Smooth muscle cell (in vitro differentiated cells): ENCODE measurements around the gene HOTAIR. TPM values are rescaled to one million over a fixed set of nuclear protein-coding genes. Genes with fewer than 3 reads are reported as not detected.
A peak's percentile ranks its signal among the peaks of the same experiment; 100 is the strongest.

Source experiments
- DNase-seq: peaks from one replicate; lab custom pipeline; 2025; ENCODE audit not compliant: unreplicated experiment; lab: John Stamatoyannopoulos, UW
- H2AFZ ChIP-seq: fragments of 200-600 bp; sonication (generic); 2 replicates; pipeline ENCODE4 v1.6.0; 2016; ENCODE audit warnings: antibody characterized with exemption, low read depth, mild to moderate bottlenecking
- H3F3A ChIP-seq: fragments of 200-600 bp; sonication (generic); 2 replicates; pipeline ENCODE4 v1.6.0; 2017; ENCODE audit warnings: antibody characterized with exemption, low read depth
- H3K27ac ChIP-seq: fragments of 200-600 bp; sonication (generic); 2 replicates; pipeline ENCODE4 v1.5.1; 2016; ENCODE audit warnings: low read depth, mild to moderate bottlenecking
- H3K27me3 ChIP-seq: fragments of 200-600 bp; sonication (generic); 2 replicates; pipeline ENCODE4 v1.6.1; 2016; ENCODE audit warnings: low read depth, mild to moderate bottlenecking
- H3K36me3 ChIP-seq: fragments of 200-600 bp; sonication (generic); 2 replicates; pipeline ENCODE4 v1.5.1; 2016; ENCODE audit warnings: low read depth
- H3K4me1 ChIP-seq: fragments of 200-600 bp; sonication (generic); 2 replicates; pipeline ENCODE4 v1.5.1; 2016; ENCODE audit warnings: low read depth
- H3K4me2 ChIP-seq: fragments of 200-600 bp; sonication (generic); 2 replicates; pipeline ENCODE4 v1.6.0; 2016; ENCODE audit warnings: mild to moderate bottlenecking
- H3K4me3 ChIP-seq: fragments of 200-600 bp; sonication (generic); 2 replicates; pipeline ENCODE4 v1.5.1; 2016; ENCODE audit warnings: mild to moderate bottlenecking
- H3K79me2 ChIP-seq: fragments of 200-600 bp; sonication (generic); 2 replicates; pipeline ENCODE4 v1.6.0; 2016; ENCODE audit warnings: low read depth, mild to moderate bottlenecking
- H3K9ac ChIP-seq: fragments of 200-600 bp; sonication (generic); 2 replicates; pipeline ENCODE4 v1.6.0; 2016; ENCODE audit warnings: low read depth
- H3K9me3 ChIP-seq: fragments of 200-600 bp; sonication (generic); replicated peaks from 2 replicates; pipeline ENCODE4 v1.5.1; 2016; ENCODE audit warnings: low read depth
- H4K20me1 ChIP-seq: fragments of 200-600 bp; sonication (generic); 2 replicates; pipeline ENCODE4 v1.6.0; 2016; ENCODE audit warnings: low read depth
- CTCF ChIP-seq: fragments of 200-600 bp; sonication (generic); IDR thresholded peaks from 2 replicates; pipeline ENCODE4 v1.5.1; 2017; ENCODE audit warnings: borderline replicate concordance, mild to moderate bottlenecking, antibody characterized with exemption; ENCODE audit not compliant: insufficient read depth, poor library complexity, severe bottlenecking
- WGBS: methylation state at CpG from one replicate; pipeline ENCODE4 v1.1.7; 2016; ENCODE audit warnings: low lambda C conversion rate; 5-methylcytosine and 5-hydroxymethylcytosine counted together
- polyA plus RNA-seq: library from polyadenylated mRNA; unstranded; fragments of >200 nt; fragmentation: Nextera tagmentation; extraction: Ambion mirVana; gene quantifications from 2 replicates; pipeline ENCODE4 v1.2.1, GENCODE V29; 2016
- total RNA-seq: library from RNA; depleted of rRNA; stranded (reverse); fragments of >200 nt; gene quantifications from 2 replicates; pipeline ENCODE4 v1.2.3, GENCODE V29; 2014

The HOTAIR gene
- total RNA-seq = not detected in 2 replicates
- 0.43 and 0.51 TPM in 2 replicates for polyA plus RNA-seq

GRCh38 chr12:53974084-53975063, at the start of gene HOTAIR:
Gene HOTAIR (minus strand): TSS chr12:53974954.
- no peaks in the 10 kb centered on the region for H3K9me3 ChIP-seq
- no peak for DNase-seq
- H4K20me1 ChIP-seq = no peaks in the 10 kb centered on the region
- peak within 1 kb of the TSS; percentile 35 for H3K4me3 ChIP-seq
- H2AFZ ChIP-seq = no peak within 1 kb of the TSS
- H3F3A ChIP-seq = no peaks in the 10 kb centered on the region
- peaks cover 100% of the 10 kb centered on the region for H3K27me3 ChIP-seq
- 3% methylated on average over 51 of the region's 63 CpGs for WGBS
- no peak for TF ChIP-seq CTCF
- no peak within 1 kb of the TSS for H3K9ac ChIP-seq
- H3K27ac ChIP-seq = no peak within 1 kb of the TSS
- H3K36me3 ChIP-seq = no peaks in the 10 kb centered on the region
- H3K79me2 ChIP-seq = no peaks in the 10 kb centered on the region
- H3K4me2 ChIP-seq = peak within 1 kb of the TSS; percentile 82
- peaks cover 4% of the 10 kb centered on the region for H3K4me1 ChIP-seq

GRCh38 chr12:54024127-54024526, 49.4 kb upstream of the HOTAIR start:
- no peaks in the 10 kb centered on the region for H3K36me3 ChIP-seq
- DNase-seq = no peak
- TF ChIP-seq CTCF = no peak
- no peak overlapping the region for H3K27ac ChIP-seq
- peaks cover 43% of the 10 kb centered on the region for H3K79me2 ChIP-seq
- no peaks in the 10 kb centered on the region for H3F3A ChIP-seq
- peaks cover 100% of the 10 kb centered on the region for H3K27me3 ChIP-seq
- H3K4me2 ChIP-seq = peak overlapping the region; percentile 37
- no peak overlapping the region for H2AFZ ChIP-seq
- no peaks in the 10 kb centered on the region for H3K9me3 ChIP-seq
- peaks cover 6% of the 10 kb centered on the region for H3K4me1 ChIP-seq
- peak overlapping the region; percentile 6 for H3K4me3 ChIP-seq
- no peak overlapping the region for H3K9ac ChIP-seq
- WGBS = 7% methylated on average over 17 of the region's 17 CpGs
- no peaks in the 10 kb centered on the region for H4K20me1 ChIP-seq

- Histone ChIP-seq H2AFZ (no peak overlapping the region), H3K27ac (no peak overlapping the region), H3K36me3 (no peaks in the 10 kb centered on the region), H3K4me1 (peaks cover 6% of the 10 kb centered on the region), H3K9me3 (no peaks in the 10 kb centered on the region), H4K20me1 (no peaks in the 10 kb centered on the region), H3K4me2 (peak overlapping the region; percentile 37), H3K9ac (no peak overlapping the region), H3F3A (no peaks in the 10 kb centered on the region), H3K79me2 (peaks cover 43% of the 10 kb centered on the region), H3K27me3 (peaks cover 97% of the 10 kb centered on the region), H3K4me3 (no peak overlapping the region)
- WGBS = 30% methylated on average over 8 of the region's 8 CpGs
- TF ChIP-seq CTCF = no peak
- DNase-seq = no peak
Observed at GRCh38 chr12:54022960-54023884, 48.5 kb upstream of the HOTAIR start.
